ENCODE data around the gene TTC28. TPM values are rescaled to one million over a fixed set of nuclear protein-coding genes. Genes with fewer than 3 reads are reported as not detected.

TTC28 gene
- total RNA-seq, 2 donors from 2014 or later: 29.2 to 74.6 TPM

DNA sequence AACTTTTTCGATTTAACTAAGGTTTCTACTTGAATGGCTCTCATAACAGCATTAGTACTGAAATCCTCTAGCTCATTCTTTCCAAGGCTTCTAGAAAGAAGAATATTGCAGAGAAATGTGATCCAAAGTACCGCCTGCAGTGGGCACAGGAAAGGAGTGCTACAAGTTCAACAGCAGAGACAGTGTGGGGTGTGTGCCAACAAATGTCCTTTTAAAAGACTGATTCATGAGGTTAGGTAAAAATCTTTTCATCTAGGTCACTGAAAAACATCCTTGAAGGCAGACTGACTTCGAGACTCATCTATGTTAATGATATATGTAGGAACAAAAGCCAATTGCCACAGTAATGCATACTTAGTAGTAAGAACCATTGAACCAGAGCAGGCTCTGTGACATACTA lies 411.5 kb downstream of the TTC28 start:
- H3K9me3 ChIP-seq: no peaks in the 10 kb centered on the region
- 45% methylated on average over 3 of the region's 3 CpGs for WGBS
- intact Hi-C loops (cut with DNase I): no loop called here
- H3K4me3 ChIP-seq: no peak overlapping the region
- H3K4me1 ChIP-seq (replicated peaks): no peaks in the 10 kb centered on the region
- TF ChIP-seq, protein P1, sequence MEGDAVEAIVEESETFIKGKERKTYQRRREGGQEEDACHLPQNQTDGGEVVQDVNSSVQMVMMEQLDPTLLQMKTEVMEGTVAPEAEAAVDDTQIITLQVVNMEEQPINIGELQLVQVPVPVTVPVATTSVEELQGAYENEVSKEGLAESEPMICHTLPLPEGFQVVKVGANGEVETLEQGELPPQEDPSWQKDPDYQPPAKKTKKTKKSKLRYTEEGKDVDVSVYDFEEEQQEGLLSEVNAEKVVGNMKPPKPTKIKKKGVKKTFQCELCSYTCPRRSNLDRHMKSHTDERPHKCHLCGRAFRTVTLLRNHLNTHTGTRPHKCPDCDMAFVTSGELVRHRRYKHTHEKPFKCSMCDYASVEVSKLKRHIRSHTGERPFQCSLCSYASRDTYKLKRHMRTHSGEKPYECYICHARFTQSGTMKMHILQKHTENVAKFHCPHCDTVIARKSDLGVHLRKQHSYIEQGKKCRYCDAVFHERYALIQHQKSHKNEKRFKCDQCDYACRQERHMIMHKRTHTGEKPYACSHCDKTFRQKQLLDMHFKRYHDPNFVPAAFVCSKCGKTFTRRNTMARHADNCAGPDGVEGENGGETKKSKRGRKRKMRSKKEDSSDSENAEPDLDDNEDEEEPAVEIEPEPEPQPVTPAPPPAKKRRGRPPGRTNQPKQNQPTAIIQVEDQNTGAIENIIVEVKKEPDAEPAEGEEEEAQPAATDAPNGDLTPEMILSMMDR (IDR thresholded peaks at IDR 0.05): no peak
- TF ChIP-seq POLR2A (IDR thresholded peaks at IDR 0.05) (no peak), POLR2AphosphoS5 (IDR thresholded peaks at IDR 0.05) (no peak)
- DNase-seq (ENCODE audit: low spot score): peak; percentile 19
- no peaks in the 10 kb centered on the region for H3K27me3 ChIP-seq (replicated peaks; ENCODE audit: insufficient read depth)
- H3K27ac ChIP-seq: no peak overlapping the region
- H3K36me3 ChIP-seq: no peaks in the 10 kb centered on the region

DNA sequence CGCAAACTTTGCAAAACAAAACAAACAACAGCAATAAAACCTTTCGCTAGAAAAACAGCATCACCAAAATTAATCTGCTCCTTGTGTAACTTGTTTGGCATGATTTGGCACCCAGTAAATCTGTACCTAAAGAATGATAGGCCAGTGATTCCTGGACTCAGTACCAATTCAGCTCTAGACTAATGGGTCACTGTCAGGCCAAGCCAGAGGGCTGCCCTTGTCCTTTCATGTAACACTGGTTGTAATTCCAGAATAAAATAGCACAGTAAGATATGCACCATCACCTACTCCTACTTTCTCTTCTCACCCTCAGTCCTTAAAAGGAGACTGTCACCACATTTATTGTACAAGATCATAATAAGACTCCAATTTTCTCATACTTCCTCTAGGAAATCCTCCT lies 419.0 kb downstream of the TTC28 start:
- intact Hi-C loops (cut with DNase I): no loop called here
- Histone ChIP-seq H3K36me3 (no peaks in the 10 kb centered on the region), H3K9me3 (no peaks in the 10 kb centered on the region), H3K27me3 (replicated peaks; ENCODE audit: insufficient read depth) (no peaks in the 10 kb centered on the region), H3K4me1 (replicated peaks) (no peaks in the 10 kb centered on the region), H3K4me3 (no peak overlapping the region), H3K27ac (no peak overlapping the region)
- WGBS: 91% methylated on average over 2 of the region's 2 CpGs
- TF ChIP-seq, protein P1 (IDR thresholded peaks at IDR 0.05): no peak
- TF ChIP-seq POLR2A (IDR thresholded peaks at IDR 0.05) (no peak), POLR2AphosphoS5 (IDR thresholded peaks at IDR 0.05) (no peak)
- DNase-seq (ENCODE audit: low spot score): no peak

DNA sequence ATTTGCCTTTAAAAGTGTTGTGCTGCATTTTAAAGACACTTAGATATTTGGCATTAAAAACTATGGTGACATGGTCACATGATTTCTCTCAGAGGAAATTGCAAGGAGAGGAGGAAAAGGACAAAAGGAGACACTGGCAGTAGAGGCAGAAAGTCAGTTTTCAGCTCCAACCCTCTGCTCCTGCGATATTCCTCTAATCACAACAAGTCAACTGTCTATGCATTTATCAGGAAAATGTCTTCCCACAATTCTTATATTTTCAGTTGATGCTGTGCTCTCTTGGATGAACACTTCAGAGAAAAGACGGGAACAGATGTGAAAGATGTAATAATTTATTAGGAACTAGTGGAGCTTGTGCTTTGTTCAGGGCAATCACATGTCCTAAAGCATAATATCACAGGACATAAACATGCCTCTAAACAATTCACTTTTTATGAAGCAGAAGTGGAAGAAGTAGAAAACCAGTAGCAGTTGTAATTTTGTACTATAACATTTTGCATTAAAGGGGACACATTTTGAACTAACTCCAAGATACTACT lies 419.8 kb downstream of the TTC28 start:
- no peak for DNase-seq (ENCODE audit: low spot score)
- H3K4me3 ChIP-seq: no peak overlapping the region
- H3K4me1 ChIP-seq (replicated peaks): no peaks in the 10 kb centered on the region
- H3K36me3 ChIP-seq: no peaks in the 10 kb centered on the region
- H3K27me3 ChIP-seq (replicated peaks; ENCODE audit: insufficient read depth): no peaks in the 10 kb centered on the region
- TF ChIP-seq POLR2AphosphoS5 (IDR thresholded peaks at IDR 0.05): no peak
- TF ChIP-seq POLR2A (IDR thresholded peaks at IDR 0.05): no peak
- TF ChIP-seq, protein P1 (IDR thresholded peaks at IDR 0.05): no peak
- intact Hi-C loops (cut with DNase I): no loop called here
- H3K9me3 ChIP-seq: no peaks in the 10 kb centered on the region
- H3K27ac ChIP-seq: no peak overlapping the region
- WGBS: 69% methylated on average over 2 of the region's 2 CpGs

DNA sequence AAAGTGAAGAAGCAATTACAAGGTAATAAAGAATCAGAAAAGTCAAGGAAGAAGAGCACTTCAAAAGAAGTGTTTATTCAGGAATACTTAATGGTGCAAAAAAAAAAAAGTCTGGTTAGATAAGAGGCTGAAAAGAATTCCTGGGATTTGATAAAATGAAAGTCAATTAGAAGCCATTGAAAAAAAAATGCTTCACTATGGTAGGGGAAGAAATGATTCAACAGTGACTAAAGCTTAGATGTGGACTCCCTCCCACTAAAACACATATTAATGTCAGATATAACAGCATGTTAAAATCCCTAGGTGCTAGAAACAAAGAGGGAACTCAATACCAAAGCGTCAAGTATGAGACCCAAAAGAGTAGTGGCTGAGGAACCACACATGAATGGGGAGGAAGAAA lies 425.2 kb downstream of the TTC28 start:
- Histone ChIP-seq H3K4me1 (replicated peaks) (no peaks in the 10 kb centered on the region), H3K27me3 (replicated peaks; ENCODE audit: insufficient read depth) (no peaks in the 10 kb centered on the region), H3K36me3 (no peaks in the 10 kb centered on the region), H3K4me3 (no peak overlapping the region), H3K27ac (no peak overlapping the region), H3K9me3 (no peaks in the 10 kb centered on the region)
- WGBS: 100% methylated on average over 1 of the region's 1 CpG
- intact Hi-C loops (cut with DNase I): no loop called here
- TF ChIP-seq, protein P1 (IDR thresholded peaks at IDR 0.05): no peak
- TF ChIP-seq POLR2AphosphoS5 (IDR thresholded peaks at IDR 0.05) (no peak), POLR2A (IDR thresholded peaks at IDR 0.05) (no peak)
- no peak for DNase-seq (ENCODE audit: low spot score)

DNA sequence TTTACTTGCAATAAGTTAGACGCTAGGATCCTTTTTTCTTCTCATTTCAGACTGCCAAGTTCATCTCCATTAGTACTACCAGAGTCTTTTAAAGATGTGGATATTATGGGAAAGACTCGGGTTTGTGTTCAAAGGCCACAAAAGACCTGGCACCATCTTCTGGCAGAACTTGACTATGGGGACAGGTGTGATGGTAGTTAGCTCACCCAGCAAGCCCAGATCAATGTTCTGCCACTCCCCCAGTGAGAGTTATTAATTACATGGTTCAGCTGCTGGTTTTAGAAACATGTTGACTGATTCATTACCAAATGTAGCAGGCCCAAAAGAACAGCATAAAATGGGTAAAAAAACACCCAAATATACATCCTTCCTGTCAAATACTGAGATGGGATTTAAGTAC lies 427.1 kb downstream of the TTC28 start:
- H3K27ac ChIP-seq: no peak overlapping the region
- DNase-seq (ENCODE audit: low spot score): no peak
- H3K9me3 ChIP-seq: no peaks in the 10 kb centered on the region
- TF ChIP-seq POLR2AphosphoS5 (IDR thresholded peaks at IDR 0.05): no peak
- TF ChIP-seq, protein P1 (IDR thresholded peaks at IDR 0.05): no peak
- no peak for TF ChIP-seq POLR2A (IDR thresholded peaks at IDR 0.05)
- H3K36me3 ChIP-seq: no peaks in the 10 kb centered on the region
- H3K4me1 ChIP-seq (replicated peaks): no peaks in the 10 kb centered on the region
- H3K27me3 ChIP-seq (replicated peaks; ENCODE audit: insufficient read depth): no peaks in the 10 kb centered on the region
- H3K4me3 ChIP-seq: no peak overlapping the region
- 47% methylated on average over 2 of the region's 2 CpGs for WGBS
- intact Hi-C loops (cut with DNase I): no loop called here
